M059J (cell line): ENCODE measurements around the gene YJEFN3. TPM values are rescaled to one million over a fixed set of nuclear protein-coding genes. Genes with fewer than 3 reads are reported as not detected.

Experiments used
- DNase-seq: peaks from one replicate; pipeline ENCODE4 v3.0.0-alpha.2; 2012; ENCODE audit warnings: low read depth
- total RNA-seq: library from RNA; depleted of rRNA; stranded (reverse); fragments of >200 nt; shearing (Covaris generic); gene quantifications from 2 replicates; pipeline ENCODE4 v1.2.3, GENCODE V29; 2014

YJEFN3 gene
- total RNA-seq, 1 experiment from 2014 or later = 0.12 TPM

GRCh38 chr19:19538061-19538784, 9.5 kb downstream of the YJEFN3 start, which contains the start of gene CILP2:
Gene CILP2, plus strand, starts transcription at chr19:19538265. Its CDS starts 85 bp downstream, at chr19:19538350.
- DNase-seq = no peak

DNA sequence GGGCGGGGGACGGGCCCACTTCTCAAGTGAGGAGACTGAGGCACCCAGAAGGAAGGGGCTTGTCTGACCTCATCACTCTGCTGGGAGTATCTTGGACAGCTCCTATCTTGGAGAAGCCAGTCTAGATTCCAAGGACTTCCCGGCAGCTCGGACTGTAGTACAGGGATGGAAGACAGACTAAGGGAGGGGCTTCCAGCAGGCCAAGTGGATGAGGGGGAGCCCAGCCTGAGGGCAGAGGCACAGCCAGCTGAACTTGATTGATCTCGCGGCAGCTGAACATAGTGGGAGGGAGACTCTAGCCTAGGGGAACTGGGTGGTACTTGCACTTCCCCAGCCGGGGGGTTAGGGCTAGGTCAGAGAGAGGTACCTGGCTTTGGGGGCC, 10.1 kb downstream of the YJEFN3 start:
- DNase-seq = peak; percentile 21

DNA sequence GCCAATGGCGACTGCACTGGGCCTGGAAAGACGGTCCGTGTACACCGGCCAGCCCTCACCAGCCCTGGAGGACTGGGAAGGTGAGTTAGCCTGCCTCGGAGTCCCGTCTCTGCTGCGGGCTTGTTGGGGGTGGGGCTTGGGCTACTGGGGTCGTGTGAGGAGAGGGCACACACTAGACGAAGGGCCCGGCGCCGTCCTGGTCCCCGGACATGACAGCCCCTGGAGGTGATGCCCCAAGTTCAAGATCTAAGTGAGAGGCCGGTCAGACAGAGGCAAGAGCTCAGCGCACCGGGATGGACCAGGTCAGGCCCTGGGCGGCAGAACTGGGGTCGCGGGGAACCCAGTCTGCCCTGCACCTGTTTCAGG, 11.0 kb downstream of the YJEFN3 start:
- no peak for DNase-seq

- no peak for DNase-seq
Measured at GRCh38 chr19:19540064-19540714, 11.5 kb downstream of the YJEFN3 start.

- peak; percentile 41 for DNase-seq
Measured at GRCh38 chr19:19540715-19541515, 12.2 kb downstream of the YJEFN3 start.

DNA sequence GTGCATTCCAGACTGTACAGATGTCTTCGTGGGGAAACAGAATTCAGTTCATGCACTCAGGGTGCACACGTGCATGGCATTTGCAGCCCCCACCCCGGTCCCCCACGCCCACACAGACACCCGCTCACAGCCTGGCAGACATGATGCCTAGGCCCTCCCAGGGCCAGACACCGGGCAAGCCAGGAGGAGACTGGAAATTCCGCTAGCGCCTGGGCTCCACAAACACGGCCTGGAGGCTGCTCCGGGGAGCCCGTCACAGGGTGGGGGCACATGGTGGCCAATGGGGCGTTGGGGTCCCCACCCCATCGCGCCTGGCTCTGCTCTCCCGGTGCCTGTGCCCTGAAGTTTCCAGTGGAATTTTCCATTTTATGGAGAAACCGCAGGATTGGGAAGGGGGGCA, 12.9 kb downstream of the YJEFN3 start:
- DNase-seq = no peak

- DNase-seq = no peak
Measured at GRCh38 chr19:19542507-19542906, 13.8 kb downstream of the YJEFN3 start.

- no peak for DNase-seq
Measured at GRCh38 chr19:19543101-19543500, 14.4 kb downstream of the YJEFN3 start.

GRCh38 chr19:19543640-19544039, 14.9 kb downstream of the YJEFN3 start:
- DNase-seq = no peak

DNA sequence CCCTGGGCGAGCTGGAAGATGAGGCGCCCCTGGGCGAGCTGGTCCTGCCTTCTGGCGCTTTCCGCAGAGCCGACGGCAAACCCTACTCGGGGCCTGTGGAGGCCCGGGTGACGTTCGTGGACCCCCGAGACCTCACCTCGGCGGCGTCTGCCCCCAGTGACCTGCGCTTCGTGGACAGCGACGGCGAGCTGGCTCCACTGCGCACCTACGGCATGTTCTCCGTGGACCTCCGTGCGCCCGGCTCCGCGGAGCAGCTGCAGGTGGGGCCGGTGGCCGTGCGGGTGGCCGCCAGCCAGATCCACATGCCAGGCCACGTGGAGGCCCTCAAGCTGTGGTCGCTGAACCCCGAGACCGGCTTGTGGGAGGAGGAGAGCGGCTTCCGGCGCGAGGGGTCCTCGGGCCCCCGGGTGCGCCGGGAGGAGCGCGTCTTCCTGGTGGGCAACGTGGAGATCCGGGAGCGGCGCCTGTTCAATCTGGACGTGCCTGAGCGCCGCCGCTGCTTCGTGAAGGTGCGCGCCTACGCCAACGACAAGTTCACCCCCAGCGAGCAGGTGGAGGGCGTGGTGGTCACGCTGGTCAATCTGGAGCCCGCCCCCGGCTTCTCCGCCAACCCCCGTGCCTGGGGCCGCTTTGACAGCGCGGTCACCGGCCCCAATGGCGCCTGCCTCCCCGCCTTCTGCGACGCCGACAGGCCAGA, 15.7 kb downstream of the YJEFN3 start:
- DNase-seq = no peak

DNA sequence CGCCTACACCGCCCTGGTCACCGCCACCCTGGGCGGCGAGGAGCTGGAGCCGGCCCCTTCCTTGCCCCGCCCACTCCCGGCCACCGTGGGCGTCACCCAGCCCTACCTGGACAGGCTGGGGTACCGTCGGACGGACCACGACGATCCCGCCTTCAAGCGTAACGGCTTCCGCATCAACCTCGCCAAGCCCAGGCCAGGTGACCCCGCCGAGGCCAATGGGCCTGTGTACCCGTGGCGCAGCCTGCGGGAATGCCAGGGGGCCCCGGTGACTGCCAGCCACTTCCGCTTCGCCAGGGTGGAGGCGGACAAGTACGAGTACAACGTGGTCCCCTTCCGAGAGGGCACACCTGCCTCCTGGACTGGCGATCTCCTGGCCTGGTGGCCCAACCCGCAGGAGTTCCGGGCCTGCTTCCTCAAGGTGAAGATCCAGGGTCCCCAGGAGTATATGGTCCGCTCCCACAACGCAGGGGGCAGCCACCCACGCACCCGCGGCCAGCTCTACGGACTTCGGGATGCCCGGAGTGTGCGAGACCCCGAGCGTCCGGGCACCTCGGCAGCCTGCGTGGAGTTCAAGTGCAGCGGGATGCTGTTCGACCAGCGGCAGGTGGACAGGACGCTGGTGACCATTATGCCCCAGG, 16.4 kb downstream of the YJEFN3 start:
- DNase-seq = no peak

DNA sequence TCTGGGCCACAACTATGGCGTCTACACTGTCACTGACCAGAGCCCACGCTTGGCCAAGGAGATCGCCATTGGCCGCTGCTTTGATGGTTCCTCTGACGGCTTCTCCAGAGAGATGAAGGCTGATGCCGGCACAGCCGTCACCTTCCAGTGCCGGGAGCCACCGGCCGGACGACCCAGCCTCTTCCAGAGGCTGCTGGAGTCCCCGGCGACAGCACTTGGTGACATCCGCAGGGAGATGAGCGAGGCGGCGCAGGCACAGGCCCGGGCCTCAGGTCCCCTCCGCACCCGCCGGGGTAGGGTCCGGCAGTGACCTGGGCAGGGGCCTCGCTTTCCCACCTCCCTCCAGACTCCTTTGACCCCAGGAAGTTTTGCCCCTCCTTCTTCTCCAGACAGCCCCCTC, 17.0 kb downstream of the YJEFN3 start:
- DNase-seq = no peak

GRCh38 chr19:19546751-19547162, 18.0 kb downstream of the YJEFN3 start:
- DNase-seq = no peak

GRCh38 chr19:19547674-19548336, 19.1 kb downstream of the YJEFN3 start:
- no peak for DNase-seq

- no peak for DNase-seq
Measured at GRCh38 chr19:19548915-19549759, 20.4 kb downstream of the YJEFN3 start.

- DNase-seq = no peak
Measured at GRCh38 chr19:19549804-19550464, 21.2 kb downstream of the YJEFN3 start.

- peak; percentile 73 for DNase-seq
Measured at GRCh38 chr19:19550485-19550929, 21.8 kb downstream of the YJEFN3 start.

DNA sequence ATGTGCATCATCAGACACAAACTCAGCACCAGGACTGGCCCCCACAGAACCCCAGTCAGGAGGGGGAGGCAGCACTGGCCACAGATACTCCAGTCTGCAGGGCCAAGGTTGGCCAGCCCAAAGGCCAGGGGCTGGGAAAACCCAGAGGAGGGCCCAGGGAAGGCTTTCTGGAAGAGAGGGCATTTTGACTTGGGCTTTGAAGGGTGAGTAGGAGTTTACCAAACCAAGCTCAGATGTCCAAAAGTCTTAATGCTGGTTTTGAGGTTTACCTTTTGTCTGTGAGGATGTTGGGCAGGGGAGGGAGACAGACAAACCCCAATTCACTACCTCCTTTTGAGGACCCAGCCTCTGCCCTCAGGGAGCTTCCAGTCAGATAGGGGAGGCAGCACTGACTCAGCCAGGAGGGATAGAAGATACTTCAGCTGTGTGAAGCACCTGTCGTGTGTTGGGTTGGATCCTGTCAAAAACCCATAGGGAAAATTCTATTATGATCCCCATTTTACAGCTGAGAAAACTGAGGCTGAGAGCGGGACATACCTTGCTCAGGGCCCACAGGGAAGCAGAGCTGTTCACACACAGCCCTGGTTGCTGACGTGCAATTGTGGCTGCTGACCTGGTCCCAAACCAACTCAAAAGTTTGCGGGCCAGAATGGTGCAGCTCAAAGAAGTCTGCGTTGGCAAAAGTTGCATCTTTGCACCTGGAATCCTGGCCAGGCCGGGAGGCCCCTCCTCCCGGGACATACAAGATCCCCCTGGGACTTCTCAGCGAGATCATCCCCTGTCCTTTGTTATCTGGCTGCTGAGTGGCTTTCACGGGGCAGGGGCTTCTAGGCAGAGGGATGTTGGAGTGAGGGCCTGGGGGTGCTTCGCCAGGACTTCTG, 22.5 kb downstream of the YJEFN3 start:
- DNase-seq = no peak

DNA sequence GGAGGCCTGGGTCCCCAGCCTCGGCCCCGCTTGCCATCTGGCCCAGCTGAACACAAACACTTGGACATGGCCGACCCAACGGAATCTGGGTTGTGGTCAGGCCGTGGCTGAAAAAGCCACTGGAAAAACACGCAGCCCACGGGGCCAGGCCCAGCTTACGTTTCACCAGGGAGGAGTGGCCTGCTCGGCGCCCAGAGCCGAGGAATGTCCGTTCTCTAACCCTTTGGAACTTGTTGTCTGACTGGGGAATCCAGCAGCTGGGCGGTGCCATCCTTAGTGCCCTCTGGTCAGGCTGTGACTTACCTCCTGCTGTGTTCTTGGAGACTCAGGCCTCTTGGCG, 23.1 kb downstream of the YJEFN3 start:
- peak; percentile 45 for DNase-seq
